Stimulated activated CD4-positive, alpha-beta T cell treated with anti-CD3 and anti-CD28 coated beads, TNF-alpha, amount 100 ng/mL, for 24 hours (primary cell): ENCODE data around the gene SH3BP2.

ENCODE experiments used
- DNase-seq, 3 experiments: peaks; one replicate each; pipeline ENCODE4 v3.0.0-alpha.2; 2020; ENCODE audit warnings: low read depth in 3 of 3

SH3BP2 gene

GRCh38 chr4:2878346-2878745, 85.5 kb downstream of the SH3BP2 start:
- peak in 1 of 3 experiments; percentile 22 for DNase-seq

DNA sequence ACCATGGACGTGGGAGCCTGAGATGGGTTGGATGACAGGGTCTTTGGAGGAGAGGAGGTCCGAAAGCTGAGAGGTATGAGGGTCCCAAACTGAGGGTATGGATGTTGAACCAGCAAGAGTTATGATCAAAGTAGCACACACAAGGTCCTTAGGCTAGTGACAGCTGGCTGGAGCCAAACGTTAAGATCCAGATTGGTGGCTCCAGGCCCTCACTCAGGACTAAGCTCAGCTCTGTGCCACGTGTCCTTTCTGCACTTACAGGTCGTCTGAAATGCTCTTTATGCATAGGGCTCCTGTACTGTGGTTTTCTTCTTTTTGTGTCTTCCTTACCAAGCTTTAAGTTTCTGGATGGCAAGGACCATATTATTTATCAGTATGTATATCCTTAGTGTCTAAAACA, 86.1 kb downstream of the SH3BP2 start:
- no peak for DNase-seq

GRCh38 chr4:2881431-2881830, 88.5 kb downstream of the SH3BP2 start:
- DNase-seq: no peak

DNA sequence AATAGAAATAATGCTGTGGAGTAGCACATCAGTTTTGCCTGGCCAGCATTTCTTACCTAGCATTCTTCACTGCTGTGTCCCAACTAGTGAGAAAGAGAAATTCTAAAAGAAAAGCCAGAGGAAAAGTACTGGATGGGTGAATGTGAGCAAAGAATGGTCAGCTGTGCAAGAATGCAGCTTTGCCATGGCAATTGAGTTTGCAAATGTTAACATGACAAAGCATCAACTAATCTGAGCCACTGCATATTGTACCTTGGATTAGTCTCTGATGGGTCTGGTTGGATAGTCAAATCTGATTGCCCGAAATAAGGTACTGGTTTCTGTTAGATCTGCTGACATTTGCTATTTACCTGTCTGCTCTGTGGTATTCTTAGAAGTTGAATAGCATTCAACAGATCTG, 89.5 kb downstream of the SH3BP2 start:
- DNase-seq: no peak

DNA sequence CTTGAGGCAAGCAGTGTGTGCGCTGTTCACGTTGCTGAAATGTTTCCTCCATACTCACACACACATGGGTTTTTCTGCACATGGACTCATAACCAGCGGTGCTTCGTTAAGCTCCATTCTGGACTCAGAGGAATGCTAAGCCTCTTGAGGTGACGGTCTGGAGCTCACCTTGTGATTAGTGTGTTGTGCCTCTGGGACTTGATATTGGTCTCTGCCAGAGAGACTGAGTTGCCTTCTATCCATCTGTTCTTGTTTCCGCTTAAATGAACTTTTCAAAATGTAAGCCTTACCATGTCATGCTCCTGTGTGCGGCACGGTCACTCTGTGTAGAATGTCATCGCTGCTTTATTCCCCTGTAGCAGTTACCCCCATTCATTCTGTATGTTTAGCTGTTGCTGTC, 93.3 kb downstream of the SH3BP2 start:
- no peak for DNase-seq

DNA sequence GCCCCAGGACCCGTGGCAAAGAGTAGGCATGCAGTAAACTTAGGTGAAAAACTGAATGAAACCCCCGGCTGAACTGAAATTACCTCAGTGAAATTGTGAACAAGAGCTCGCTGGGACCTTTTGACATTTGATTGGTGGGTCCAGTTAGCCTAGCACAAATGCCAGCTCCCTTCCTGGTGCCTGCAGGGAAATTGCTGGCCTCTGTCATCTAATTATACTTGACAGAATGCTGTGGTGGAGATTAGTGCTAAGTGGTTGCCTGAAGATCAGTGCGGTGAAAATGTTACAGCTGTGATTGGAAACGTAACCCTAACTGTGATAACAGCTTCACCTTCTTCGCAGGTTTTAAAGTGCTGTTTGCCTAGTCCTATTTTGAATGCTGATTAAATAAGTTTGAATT, 93.7 kb downstream of the SH3BP2 start:
- DNase-seq: no peak

DNA sequence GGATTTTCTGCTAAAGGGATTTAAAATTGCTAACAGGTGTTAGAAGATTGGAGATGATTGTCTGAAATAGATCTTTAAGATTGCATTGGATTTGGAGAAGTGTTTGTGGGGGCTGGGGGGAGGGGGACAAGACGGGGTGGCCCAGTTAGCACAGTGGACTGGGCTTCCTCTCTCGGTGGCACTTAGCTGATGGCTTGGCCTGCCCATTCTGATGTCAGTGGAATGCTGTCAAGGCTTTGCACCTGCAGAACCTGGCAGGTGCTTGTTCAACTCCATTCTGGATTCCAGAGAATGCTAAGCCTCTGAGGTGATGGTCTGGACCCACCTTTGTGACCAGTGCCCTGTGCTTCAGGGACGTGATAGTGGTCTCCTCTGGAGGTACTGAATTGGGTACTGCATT, 94.5 kb downstream of the SH3BP2 start:
- no peak for DNase-seq

- DNase-seq: no peak
Measured at GRCh38 chr4:2888886-2889285, 96.0 kb downstream of the SH3BP2 start.
